K562 (cell line): ENCODE measurements around the gene DYNLL1. TPM values are rescaled to one million over a fixed set of nuclear protein-coding genes. Genes with fewer than 3 reads are reported as not detected.
"Not testable (repeated sequence)": the region's sequence is repeated elsewhere in the genome, so short reads cannot be mapped to it uniquely, and the experiment has no call there.

ENCODE experiments used
- ATAC-seq: fragments of 200-7000 bp; cut with Tn5 transposase; 3 replicates; pipeline ENCODE4 v1.9.1; 2020; ENCODE audit warnings: moderate library complexity
- BruUV-seq: library from RNA; stranded (reverse); fragments of 400-500 nt; replicated peaks from 2 replicates; lab custom pipeline; 2021; lab: Mats Ljungman, UMichigan
- CTCF ChIA-PET: fragments of 300-600 bp; formaldehyde crosslinking; extraction: SDS; loops from one replicate; lab custom pipeline; 2021; ENCODE audit warnings: low intra/inter-chr PET ratio; lab: Yijun Ruan, JAX
- POLR2A ChIA-PET: fragments of 300-600, 350-650 bp; sonication (Branson Sonifier 250); formaldehyde crosslinking; extraction: SDS; loops from one replicate; lab custom pipeline; 2021; ENCODE audit warnings: antibody characterized with exemption, inconsistent platforms; lab: Yijun Ruan, JAX
- DNase-seq, 4 experiments: peaks; one replicate each; pipeline versions ENCODE4 v3.0.0 to v3.0.0-alpha.2; 2011 to 2018; ENCODE audit warnings: low spot score in 3 of 4, mixed read lengths in 3 of 4; ENCODE audit errors: extremely low read depth in 1 of 4
- FAIRE-seq: peaks from 2 replicates; lab custom pipeline; 2011; peaks lifted over from hg19 to GRCh38; lab: Jason Lieb, UNC
- H2AFZ ChIP-seq: 2 replicates; pipeline ENCODE4 v1.6.0; 2011; ENCODE audit warnings: low read depth, low read length, control low read depth, inconsistent platforms
- H3K27ac ChIP-seq: fragments of 200-600 bp; 3 replicates; pipeline ENCODE4 v1.8.0; 2011; ENCODE audit warnings: low read depth, mild to moderate bottlenecking, control low read depth, inconsistent platforms, low read length, moderate library complexity, mixed read lengths; ENCODE audit errors: extremely low read depth
- H3K27me3 ChIP-seq, 2 experiments: fragments of 300-600 bp in 1 of 2; 2 replicates in 1 of 2; 3 replicates in 1 of 2; pipeline versions ENCODE4 v1.6.0 to v1.8.0; 2011; ENCODE audit warnings: inconsistent platforms in 2 of 2, low read length in 2 of 2, mild to moderate bottlenecking in 1 of 2, mixed read lengths in 1 of 2, moderate library complexity in 1 of 2; ENCODE audit not compliant: control insufficient read depth in 2 of 2, insufficient read depth in 2 of 2
- H3K36me3 ChIP-seq: fragments of 300-600 bp; 3 replicates; pipeline ENCODE4 v1.8.0; 2011; ENCODE audit warnings: mild to moderate bottlenecking, low read length, inconsistent platforms; ENCODE audit not compliant: control insufficient read depth, insufficient read depth
- H3K4me1 ChIP-seq, 2 experiments: fragments of 200-600 bp in 1 of 2; replicated peaks in 1 of 2; 2 replicates in 1 of 2; 3 replicates in 1 of 2; pipeline versions ENCODE4 v1.5.1 to v1.8.0; 2011; ENCODE audit warnings: inconsistent platforms in 2 of 2, low read length in 2 of 2, mild to moderate bottlenecking in 1 of 2, mixed read lengths in 1 of 2, moderate library complexity in 1 of 2; ENCODE audit not compliant: control insufficient read depth in 2 of 2, insufficient read depth in 2 of 2
- H3K4me2 ChIP-seq: 2 replicates; pipeline ENCODE4 v1.6.1; 2011; ENCODE audit warnings: low read length, control low read depth, inconsistent platforms, mixed read lengths; ENCODE audit not compliant: insufficient read depth
- H3K4me3 ChIP-seq: fragments of 200-600 bp; sonication (generic), shearing (Covaris generic); 2 replicates; pipeline ENCODE4 v1.5.1; 2016; ENCODE audit warnings: control low read depth, inconsistent platforms
- H3K79me2 ChIP-seq: fragments of 200-600 bp; 3 replicates; pipeline ENCODE4 v1.8.0; 2011; ENCODE audit warnings: low read length, inconsistent platforms; ENCODE audit not compliant: control insufficient read depth, insufficient read depth
- H3K9ac ChIP-seq, 2 experiments: 2 replicates each; pipeline versions ENCODE4 v1.6.0 to v1.6.1; 2011; ENCODE audit warnings: low read depth in 2 of 2, low read length in 2 of 2, control low read depth in 1 of 2, inconsistent platforms in 1 of 2, mild to moderate bottlenecking in 1 of 2, mixed read lengths in 1 of 2; ENCODE audit not compliant: insufficient read depth in 1 of 2
- H3K9me1 ChIP-seq: one replicate; pipeline ENCODE4 v1.6.0; 2011; ENCODE audit warnings: inconsistent platforms, mild to moderate bottlenecking, low read length, moderate library complexity; ENCODE audit not compliant: control insufficient read depth, insufficient read depth
- H3K9me3 ChIP-seq: replicated peaks from 2 replicates; pipeline ENCODE4 v1.5.1; 2011; ENCODE audit warnings: low read depth, low read length, inconsistent platforms; ENCODE audit not compliant: control insufficient read depth, insufficient read depth
- H4K20me1 ChIP-seq: replicated peaks from 2 replicates; pipeline ENCODE4 v1.6.1; 2011; ENCODE audit warnings: low read length, inconsistent platforms, mixed read lengths; ENCODE audit not compliant: control insufficient read depth, insufficient read depth
- ETV6 ChIP-seq, 3 experiments: fragments of 150-350 bp in 1 of 3; sonication (generic) in 1 of 3; formaldehyde crosslinking in 1 of 3; IDR thresholded peaks; 2 replicates each; pipeline versions ENCODE4 v1.6.1 to v1.8.0; 2014 to 2022; ENCODE audit warnings: borderline replicate concordance in 2 of 3, low read depth in 2 of 3, antibody characterized with exemption in 1 of 3, low read length in 1 of 3, mild to moderate bottlenecking in 1 of 3, missing genetic modification reagents in 1 of 3
- HNRNPK ChIP-seq: fragments of 200-400 bp; formaldehyde crosslinking; IDR thresholded peaks from one replicate; pipeline ENCODE4 v1.6.1; 2018; ENCODE audit warnings: mild to moderate bottlenecking, low read depth, low read length; ENCODE audit not compliant: poor library complexity, severe bottlenecking
- ZNF174 ChIP-seq: fragments of 250-450 bp; sonication (Bioruptor Pico); IDR thresholded peaks from 2 replicates; pipeline ENCODE4 v1.4.0; 2020; ENCODE audit warnings: mild to moderate bottlenecking
- ZNF589 ChIP-seq: fragments of 200-800 bp; sonication (Bioruptor generic); IDR thresholded peaks from 2 replicates; pipeline ENCODE4 v1.6.1; 2016; ENCODE audit warnings: low read depth, missing genetic modification characterization, missing compliant biosample characterization
- WGBS: fragments of 100-300 bp; shearing (Covaris generic); methylation state at CpG from one replicate; pipeline ENCODE4 v1.1.6; 2016; ENCODE audit warnings: low coverage, mixed read lengths; ENCODE audit not compliant: insufficient coverage; ENCODE audit errors: missing lambda C conversion rate; 5-methylcytosine and 5-hydroxymethylcytosine counted together
- in situ Hi-C: fragments of 300-500 bp; cut with MboI; formaldehyde crosslinking; loops from 4 replicates; pipeline ENCODE4 v1.15.0; 2018; ENCODE audit warnings: inconsistent platforms, mixed read lengths
- intact Hi-C: fragments of 100-400 bp; cut with micrococcal nuclease; formaldehyde crosslinking; loops from 2 replicates; pipeline ENCODE4 v1.14.2; 2022
- polyA plus RNA-seq, 8 experiments: library from polyadenylated mRNA; depleted of rRNA in 4 of 8; stranded (reverse) in 5 of 8; unstranded in 3 of 8; fragments of >200 nt; fragmentation: Nextera tagmentation in 2 of 8; fragmentation: Illumina TruSeq in 1 of 8; extraction: Ambion mirVana in 2 of 8; extraction: Trizol in 1 of 8; gene quantifications; 2 replicates each; pipeline versions ENCODE4 v1.2.1 to v1.2.3, GENCODE V29; 2011 to 2014; ENCODE audit warnings: inconsistent platforms in 1 of 8, missing spikeins in 1 of 8
- total RNA-seq, 7 experiments: library from RNA; depleted of rRNA in 6 of 7; stranded (reverse); fragments of >200 nt in 6 of 7; fragmentation: Illumina TruSeq in 2 of 7; extraction: Trizol in 2 of 7; gene quantifications; 2 replicates each; pipeline versions ENCODE4 v1.2.1 to v1.2.3, GENCODE V29; 2011 to 2021; ENCODE audit warnings: low replicate concordance in 1 of 7

The DYNLL1 gene
- total and polyA plus RNA-seq, 9 of the 15 experiments (the other 6 are each of a cell fraction or from before 2014, with no cell fraction given), result 303 to 1,112 (median 468) TPM

GRCh38 chr12:120515496-120515895, 19.6 kb downstream of the DYNLL1 start:
- no peaks in the 10 kb centered on the region for H4K20me1 ChIP-seq
- POLR2A ChIA-PET, result interaction anchor here (1.1 to 2.0 kb wide), 5 partner anchors 11 to 20 kb away, joined by 3 to 5 read pairs (median 4); partner anchors contain the start of genes COQ5 and DYNLL1
- intact Hi-C loops (no loop called here), in situ Hi-C loops (no loop called here)
- no peak overlapping the region for H2AFZ ChIP-seq
- H3K27me3 ChIP-seq, result no peaks in the 10 kb centered on the region
- FAIRE-seq, result no peak
- H3K4me2 ChIP-seq, result no peak overlapping the region
- no peaks in the 10 kb centered on the region for H3K79me2 ChIP-seq
- 65% methylated on average over 2 of the region's 2 CpGs for WGBS
- no peak overlapping the region for H3K4me3 ChIP-seq
- peaks cover 21% of the 10 kb centered on the region; the same call in 1 of the 3 replicates for H3K36me3 ChIP-seq
- H3K9ac ChIP-seq, result no peak overlapping the region
- H3K27ac ChIP-seq, result no peak overlapping the region
- ATAC-seq, result no peak
- TF ChIP-seq ZNF174 (no peak), ZNF589 (no peak), HNRNPK (no peak), ETV6 (IDR thresholded peaks at IDR 0.05; ENCODE audit: borderline replicate concordance in 1 of 2, low read depth in 2 of 2, low read length in 1 of 2) (no peak), ETV6 (CRISPR knock-in tag; IDR thresholded peaks at IDR 0.05; ENCODE audit: borderline replicate concordance) (no peak)
- H3K4me1 ChIP-seq, result no peaks in the 10 kb centered on the region
- H3K9me3 ChIP-seq, result no peaks in the 10 kb centered on the region
- H3K9me1 ChIP-seq, result no peaks in the 10 kb centered on the region
- DNase-seq, result no peak
- no TSS peak for BruUV-seq
- CTCF ChIA-PET, result no interaction called here

GRCh38 chr12:120519324-120519723, 23.4 kb downstream of the DYNLL1 start:
- 94% methylated on average over 8 of the region's 8 CpGs for WGBS
- in situ Hi-C loops, DNase-seq, H3K4me2 ChIP-seq, H2AFZ ChIP-seq, H4K20me1 ChIP-seq, BruUV-seq, H3K9me3 ChIP-seq, intact Hi-C loops, POLR2A ChIA-PET, H3K27me3 ChIP-seq, H3K27ac ChIP-seq, ATAC-seq, H3K4me1 ChIP-seq, FAIRE-seq, CTCF ChIA-PET, H3K4me3 ChIP-seq, H3K9me1 ChIP-seq, H3K9ac ChIP-seq, H3K79me2 ChIP-seq: not testable (repeated sequence)
- H3K36me3 ChIP-seq, result peaks cover 16% of the 10 kb centered on the region; the same call in 1 of the 3 replicates
